Gastrocnemius medialis (tissue), 4 donors: ENCODE data around the gene FAM124A. TPM values are rescaled to one million over a fixed set of nuclear protein-coding genes. Genes with fewer than 3 reads are reported as not detected.

Experiments
- ATAC-seq, 2 donors: fragments of 150-250 bp; one replicate each; pipeline ENCODE4 v1.9.1; 2016
- DNase-seq, 2 donors: peaks; one replicate each; pipeline ENCODE4 v3.0.0-alpha.2; 2019
- H3K27ac ChIP-seq, 4 donors: fragments of 200-600 bp; sonication (generic); 1 replicate in 1 of 4; 2 replicates in 3 of 4; pipeline ENCODE4 v1.5.1; 2016 to 2018; ENCODE audit warnings: mild to moderate bottlenecking in 2 of 4, moderate library complexity in 1 of 4
- H3K27me3 ChIP-seq, 3 donors: fragments of 200-600 bp; sonication (generic) in 2 of 3; 1 replicate in 1 of 3; 2 replicates in 2 of 3; pipeline versions ENCODE4 v1.5.1 to v1.6.0; 2016 to 2019; ENCODE audit warnings: mild to moderate bottlenecking in 1 of 3, moderate library complexity in 1 of 3
- H3K36me3 ChIP-seq, 2 donors: fragments of 200-600 bp; sonication (generic) in 1 of 2; one replicate each; pipeline ENCODE4 v1.5.1; 2017 to 2018
- H3K4me1 ChIP-seq, 2 donors: fragments of 200-600 bp; sonication (generic) in 1 of 2; one replicate each; pipeline ENCODE4 v1.5.1; 2016 to 2017; ENCODE audit warnings: mild to moderate bottlenecking in 2 of 2
- H3K4me3 ChIP-seq, 4 donors: fragments of 200-600 bp; sonication (generic) in 3 of 4; 1 replicate in 1 of 4; 2 replicates in 3 of 4; pipeline ENCODE4 v1.5.1; 2016 to 2019; ENCODE audit warnings: mild to moderate bottlenecking in 2 of 4
- H3K9me3 ChIP-seq, 3 donors: fragments of 200-600 bp; sonication (generic) in 2 of 3; 1 replicate in 1 of 3; 2 replicates in 2 of 3; pipeline ENCODE4 v1.5.1; 2016 to 2019
- CTCF ChIP-seq, 5 experiments: fragments of 450-650 bp in 3 of 5; fragments of 200-600 bp in 2 of 5; sonication (generic) in 2 of 5; IDR thresholded peaks in 4 of 5; conservative IDR thresholded peaks in 1 of 5; 1 replicate in 4 of 5; 2 replicates in 1 of 5; pipeline ENCODE4 v1.5.1; 2016 to 2019; ENCODE audit warnings: antibody characterized with exemption in 5 of 5, mild to moderate bottlenecking in 3 of 5, moderate library complexity in 3 of 5
- POLR2A ChIP-seq, 2 donors: fragments of 450-650 bp; IDR thresholded peaks; one replicate each; pipeline ENCODE4 v1.6.1; 2017; ENCODE audit warnings: antibody characterized with exemption in 2 of 2, mild to moderate bottlenecking in 2 of 2, moderate library complexity in 2 of 2
- in situ Hi-C, 4 donors: fragments of 200-750 bp; cut with MboI; loops; one replicate each; pipeline versions ENCODE4 v1.15.0 to v1.8.0; 2017; ENCODE audit warnings: low sequenced_read_pairs in 4 of 4
- intact Hi-C: fragments of 100-400 bp; cut with DNase I; formaldehyde crosslinking; loops from one replicate; pipeline ENCODE4 v1.15.1; 2023; ENCODE audit warnings: low total_unique reads
- total RNA-seq, 4 donors: library from RNA; depleted of rRNA; stranded (reverse); fragments of >200 nt; gene quantifications; one replicate each; pipeline versions ENCODE4 v1.1.0 to v1.2.3, GENCODE V29; 2016

FAM124A gene
- total RNA-seq, 4 donors from 2014 or later, result 0.66 to 2.0 (median 0.81) TPM

GRCh38 chr13:51221108-51221507, 1.1 kb upstream of the FAM124A start:
- in situ Hi-C loops, result no loop called here
- no peaks in the 10 kb centered on the region for H3K9me3 ChIP-seq
- no peak overlapping the region for H3K27ac ChIP-seq
- H3K27me3 ChIP-seq, result no peaks in the 10 kb centered on the region
- DNase-seq, result no peak
- peaks cover 0 to 4% of the 10 kb centered on the region in 2 donors for H3K4me1 ChIP-seq
- no peak for ATAC-seq
- H3K36me3 ChIP-seq, result no peaks in the 10 kb centered on the region
- no peak for TF ChIP-seq CTCF (IDR thresholded peaks at IDR 0.05 in 4 of 5, conservative IDR thresholded peaks at IDR 0.05 in 1 of 5)
- no peak for TF ChIP-seq POLR2A (IDR thresholded peaks at IDR 0.05)
- intact Hi-C loops, result loop anchor here (5.0 to 10.0 kb wide), 3 partner anchors 46 to 584 kb away; partner anchors contain the start of genes DHRS12 and INTS6
- no peak overlapping the region for H3K4me3 ChIP-seq

GRCh38 chr13:51221674-51222036, 543 bp upstream of the FAM124A start:
- in situ Hi-C loops, result no loop called here
- intact Hi-C loops, result loop anchor here (1.0 to 10.0 kb wide), 4 partner anchors 46 to 583 kb away; partner anchors contain the start of genes DHRS12 and INTS6
- Histone ChIP-seq H3K27ac (no peak overlapping the region), H3K9me3 (no peaks in the 10 kb centered on the region), H3K4me1 (peaks cover 0 to 4% of the 10 kb centered on the region in 2 donors), H3K36me3 (no peaks in the 10 kb centered on the region), H3K27me3 (no peaks in the 10 kb centered on the region), H3K4me3 (peak overlapping the region; percentile 57 to 68 (median 64))
- peak in 1 of 2 donors; percentile 6 for ATAC-seq
- TF ChIP-seq CTCF (IDR thresholded peaks at IDR 0.05 in 4 of 5, conservative IDR thresholded peaks at IDR 0.05 in 1 of 5), result no peak
- no peak for TF ChIP-seq POLR2A (IDR thresholded peaks at IDR 0.05)
- no peak for DNase-seq

- Histone ChIP-seq H3K27me3 (no peaks in the 10 kb centered on the region), H3K36me3 (no peaks in the 10 kb centered on the region), H3K4me1 (peaks cover 0 to 4% of the 10 kb centered on the region in 2 donors), H3K27ac (peak overlapping the region in 3 of 4 donors; percentile 4 to 45 (median 31)), H3K9me3 (no peaks in the 10 kb centered on the region), H3K4me3 (peak overlapping the region; percentile 55 to 79 (median 66))
- ATAC-seq (peak; percentile 24 to 46), DNase-seq (no peak)
- intact Hi-C loops, result loop anchor here (1.0 to 10.0 kb wide), 4 partner anchors 44 to 582 kb away; partner anchors contain the start of genes DHRS12 and INTS6
- TF ChIP-seq CTCF (IDR thresholded peaks at IDR 0.05 in 4 of 5, conservative IDR thresholded peaks at IDR 0.05 in 1 of 5), result no peak
- no peak for TF ChIP-seq POLR2A (IDR thresholded peaks at IDR 0.05)
- in situ Hi-C loops, result no loop called here
Observed at GRCh38 chr13:51222686-51223559, 725 bp downstream of the FAM124A start.

- TF ChIP-seq POLR2A (IDR thresholded peaks at IDR 0.05), result no peak
- no peak for TF ChIP-seq CTCF (IDR thresholded peaks at IDR 0.05 in 4 of 5, conservative IDR thresholded peaks at IDR 0.05 in 1 of 5)
- Histone ChIP-seq H3K27me3 (no peaks in the 10 kb centered on the region), H3K4me3 (peak overlapping the region in 2 of 4 donors; percentile 55 to 68), H3K4me1 (peaks cover 0 to 4% of the 10 kb centered on the region in 2 donors), H3K36me3 (no peaks in the 10 kb centered on the region), H3K9me3 (no peaks in the 10 kb centered on the region), H3K27ac (no peak overlapping the region)
- DNase-seq (no peak), ATAC-seq (no peak)
- in situ Hi-C loops (no loop called here), intact Hi-C loops (loop anchor here (5.0 to 10.0 kb wide), 3 partner anchors 44 to 581 kb away; partner anchors contain the start of genes DHRS12 and INTS6)
Observed at GRCh38 chr13:51223560-51224270, 1.5 kb downstream of the FAM124A start.
